ENCODE results near the gene EIF4B.
"Not testable (repeated sequence)": the region's sequence is repeated elsewhere in the genome, so short reads cannot be mapped to it uniquely, and the experiment has no call there.

The EIF4B gene

DNA sequence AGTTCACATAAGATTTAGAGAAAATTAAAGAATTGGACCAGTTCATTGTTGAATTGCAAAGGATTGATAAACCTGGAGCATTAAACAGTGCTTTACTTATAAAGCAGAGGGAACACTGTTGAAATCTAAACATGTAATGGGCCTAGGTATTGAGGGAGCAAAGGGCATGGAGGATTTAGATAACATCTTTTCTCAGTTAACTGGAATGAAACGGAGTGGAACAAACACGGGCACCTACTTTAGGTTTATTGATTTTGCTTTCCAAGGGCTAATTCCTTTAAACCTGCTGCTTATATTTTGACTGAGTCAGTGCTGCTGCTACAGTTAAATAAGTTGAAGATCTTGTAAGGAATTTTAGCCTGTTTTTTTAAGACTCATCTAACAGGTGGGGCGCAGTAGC lies 5.6 kb downstream of the EIF4B start:
- H4K20me1 ChIP-seq (ENCODE audit: insufficient read depth, low read length, poor library complexity, severe bottlenecking): peaks cover 91% of the 10 kb centered on the region
- TF ChIP-seq EZH2phosphoT487 (IDR thresholded peaks at IDR 0.05; ENCODE audit: borderline replicate concordance): no peak
- no peaks in the 10 kb centered on the region for H3K9me2 ChIP-seq (replicated peaks; ENCODE audit: low read depth, low read length)
- H3K27me3 ChIP-seq (ENCODE audit: insufficient read depth, low read length, poor library complexity, severe bottlenecking): no peaks in the 10 kb centered on the region
- H3F3A ChIP-seq (ENCODE audit: low read depth): 0 out of 2 replicates have a peak, but pooled peaks cover 3% of the 10 kb centered on the region
- peak overlapping the region; percentile 97 for H3K4me3 ChIP-seq (ENCODE audit: low read length, poor library complexity, severe bottlenecking)
- no peaks in the 10 kb centered on the region for H3K9me3 ChIP-seq (ENCODE audit: insufficient read depth, low read depth, low read length)
- H3K4me2 ChIP-seq (ENCODE audit: low read depth, low read length, poor library complexity, severe bottlenecking): peak overlapping the region; percentile 96
- peaks cover 100% of the 10 kb centered on the region for H3K79me2 ChIP-seq (ENCODE audit: insufficient read depth, low read length)
- peaks cover 23% of the 10 kb centered on the region for H3K36me3 ChIP-seq (ENCODE audit: insufficient read depth, low read length)
- no peak overlapping the region for H2AFZ ChIP-seq (ENCODE audit: low read length)
- peaks cover 60% of the 10 kb centered on the region for H3K4me1 ChIP-seq (ENCODE audit: insufficient read depth, low read length, poor library complexity, severe bottlenecking)
- H3K9ac ChIP-seq (ENCODE audit: low read depth, low read length, poor library complexity, severe bottlenecking): no peak overlapping the region

DNA sequence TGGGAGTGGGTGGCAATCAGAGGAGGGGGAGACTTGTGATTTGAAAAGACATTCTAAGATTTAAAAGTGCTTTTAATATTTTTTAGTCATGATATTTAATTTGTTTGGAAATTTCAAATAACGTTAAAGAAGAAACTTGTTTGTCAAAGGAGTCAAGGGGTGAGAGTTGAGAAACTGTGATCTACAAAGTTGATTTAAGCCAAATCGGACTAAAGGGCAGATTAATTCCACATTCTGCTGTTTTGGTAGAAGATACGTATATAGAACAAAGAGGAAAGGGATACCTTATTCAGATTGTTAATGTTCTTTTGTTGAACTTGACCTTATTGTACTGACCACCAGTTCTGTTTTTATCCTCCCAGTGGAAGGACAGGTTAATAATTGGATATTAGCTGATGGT lies 6.7 kb downstream of the EIF4B start:
- no peaks in the 10 kb centered on the region for H3K27me3 ChIP-seq (ENCODE audit: insufficient read depth, low read length, poor library complexity, severe bottlenecking)
- TF ChIP-seq, protein P1, sequence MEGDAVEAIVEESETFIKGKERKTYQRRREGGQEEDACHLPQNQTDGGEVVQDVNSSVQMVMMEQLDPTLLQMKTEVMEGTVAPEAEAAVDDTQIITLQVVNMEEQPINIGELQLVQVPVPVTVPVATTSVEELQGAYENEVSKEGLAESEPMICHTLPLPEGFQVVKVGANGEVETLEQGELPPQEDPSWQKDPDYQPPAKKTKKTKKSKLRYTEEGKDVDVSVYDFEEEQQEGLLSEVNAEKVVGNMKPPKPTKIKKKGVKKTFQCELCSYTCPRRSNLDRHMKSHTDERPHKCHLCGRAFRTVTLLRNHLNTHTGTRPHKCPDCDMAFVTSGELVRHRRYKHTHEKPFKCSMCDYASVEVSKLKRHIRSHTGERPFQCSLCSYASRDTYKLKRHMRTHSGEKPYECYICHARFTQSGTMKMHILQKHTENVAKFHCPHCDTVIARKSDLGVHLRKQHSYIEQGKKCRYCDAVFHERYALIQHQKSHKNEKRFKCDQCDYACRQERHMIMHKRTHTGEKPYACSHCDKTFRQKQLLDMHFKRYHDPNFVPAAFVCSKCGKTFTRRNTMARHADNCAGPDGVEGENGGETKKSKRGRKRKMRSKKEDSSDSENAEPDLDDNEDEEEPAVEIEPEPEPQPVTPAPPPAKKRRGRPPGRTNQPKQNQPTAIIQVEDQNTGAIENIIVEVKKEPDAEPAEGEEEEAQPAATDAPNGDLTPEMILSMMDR (conservative IDR thresholded peaks at IDR 0.05; ENCODE audit: low read length): no peak
- no peak for TF ChIP-seq EZH2phosphoT487 (IDR thresholded peaks at IDR 0.05; ENCODE audit: borderline replicate concordance)
- H3K36me3 ChIP-seq (ENCODE audit: insufficient read depth, low read length): peaks cover 33% of the 10 kb centered on the region
- H3K4me3 ChIP-seq (ENCODE audit: low read length, poor library complexity, severe bottlenecking): no peak overlapping the region
- no peaks in the 10 kb centered on the region for H3K9me3 ChIP-seq (ENCODE audit: insufficient read depth, low read depth, low read length)
- 0 out of 2 replicates have a peak, but pooled peaks cover 3% of the 10 kb centered on the region for H3F3A ChIP-seq (ENCODE audit: low read depth)
- no peak overlapping the region for H3K9ac ChIP-seq (ENCODE audit: low read depth, low read length, poor library complexity, severe bottlenecking)
- peaks cover 89% of the 10 kb centered on the region for H4K20me1 ChIP-seq (ENCODE audit: insufficient read depth, low read length, poor library complexity, severe bottlenecking)
- no peak overlapping the region for H2AFZ ChIP-seq (ENCODE audit: low read length)
- H3K79me2 ChIP-seq (ENCODE audit: insufficient read depth, low read length): peaks cover 100% of the 10 kb centered on the region
- no peaks in the 10 kb centered on the region for H3K9me2 ChIP-seq (replicated peaks; ENCODE audit: low read depth, low read length)
- H3K4me1 ChIP-seq (ENCODE audit: insufficient read depth, low read length, poor library complexity, severe bottlenecking): peaks cover 50% of the 10 kb centered on the region
- peak overlapping the region; percentile 17 for H3K4me2 ChIP-seq (ENCODE audit: low read depth, low read length, poor library complexity, severe bottlenecking)

DNA sequence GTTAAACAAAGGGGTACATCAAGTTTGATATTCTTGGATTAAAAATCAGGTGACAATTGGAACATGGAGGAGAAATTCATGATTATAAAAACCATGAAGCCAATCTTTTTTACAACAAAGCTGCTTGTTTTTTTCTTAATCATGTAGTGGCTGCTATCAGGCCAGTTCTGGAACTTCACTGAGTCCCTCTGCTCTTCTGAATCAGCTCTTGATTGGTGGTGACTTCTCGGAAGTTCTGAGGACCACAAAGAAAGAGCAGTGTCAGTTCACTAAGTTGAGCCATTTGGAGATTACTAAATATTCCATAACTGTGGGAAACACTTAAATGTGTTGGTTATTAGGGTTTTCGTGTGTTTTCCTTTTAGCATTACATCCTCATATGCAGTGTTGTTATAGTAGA lies 8.5 kb downstream of the EIF4B start:
- H4K20me1 ChIP-seq (ENCODE audit: insufficient read depth, low read length, poor library complexity, severe bottlenecking): peaks cover 77% of the 10 kb centered on the region
- no peak overlapping the region for H2AFZ ChIP-seq (ENCODE audit: low read length)
- no peaks in the 10 kb centered on the region for H3K9me3 ChIP-seq (ENCODE audit: insufficient read depth, low read depth, low read length)
- 0 out of 2 replicates have a peak, but pooled peaks cover 3% of the 10 kb centered on the region for H3F3A ChIP-seq (ENCODE audit: low read depth)
- peaks cover 83% of the 10 kb centered on the region for H3K79me2 ChIP-seq (ENCODE audit: insufficient read depth, low read length)
- H3K27me3 ChIP-seq (ENCODE audit: insufficient read depth, low read length, poor library complexity, severe bottlenecking): no peaks in the 10 kb centered on the region
- no peak overlapping the region for H3K4me3 ChIP-seq (ENCODE audit: low read length, poor library complexity, severe bottlenecking)
- H3K4me2 ChIP-seq (ENCODE audit: low read depth, low read length, poor library complexity, severe bottlenecking): no peak overlapping the region
- H3K4me1 ChIP-seq (ENCODE audit: insufficient read depth, low read length, poor library complexity, severe bottlenecking): peaks cover 32% of the 10 kb centered on the region
- TF ChIP-seq, protein P1 (conservative IDR thresholded peaks at IDR 0.05; ENCODE audit: low read length): no peak
- no peak for TF ChIP-seq EZH2phosphoT487 (IDR thresholded peaks at IDR 0.05; ENCODE audit: borderline replicate concordance)
- peaks cover 45% of the 10 kb centered on the region for H3K36me3 ChIP-seq (ENCODE audit: insufficient read depth, low read length)
- H3K9me2 ChIP-seq (replicated peaks; ENCODE audit: low read depth, low read length): no peaks in the 10 kb centered on the region
- H3K9ac ChIP-seq (ENCODE audit: low read depth, low read length, poor library complexity, severe bottlenecking): no peak overlapping the region

DNA sequence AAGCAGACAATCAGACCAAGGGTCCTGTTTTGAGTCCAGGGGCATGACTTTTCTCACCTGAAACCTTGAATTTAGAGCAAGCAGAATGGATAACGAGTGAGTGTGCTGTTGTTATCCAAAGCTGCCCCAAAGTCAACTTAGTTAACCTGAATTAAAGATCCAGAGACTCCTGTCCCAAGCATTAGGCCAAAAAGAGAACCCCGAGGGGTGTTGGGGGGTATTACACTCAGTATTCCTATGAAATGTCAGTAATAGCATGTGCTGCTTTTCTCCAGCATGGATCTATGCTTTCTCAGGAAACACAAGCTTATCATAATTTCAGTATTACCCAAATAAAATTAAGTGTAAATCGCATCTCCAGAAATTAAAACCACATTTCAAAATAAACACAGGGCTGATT lies 19.0 kb downstream of the EIF4B start:
- H3K27me3 ChIP-seq (ENCODE audit: insufficient read depth, low read length, poor library complexity, severe bottlenecking): no peaks in the 10 kb centered on the region
- H3K36me3 ChIP-seq (ENCODE audit: insufficient read depth, low read length): peaks cover 89% of the 10 kb centered on the region
- peaks cover 7% of the 10 kb centered on the region for H3K79me2 ChIP-seq (ENCODE audit: insufficient read depth, low read length)
- no peak overlapping the region for H3K4me3 ChIP-seq (ENCODE audit: low read length, poor library complexity, severe bottlenecking)
- H3K4me1 ChIP-seq (ENCODE audit: insufficient read depth, low read length, poor library complexity, severe bottlenecking): no peaks in the 10 kb centered on the region
- H4K20me1 ChIP-seq (ENCODE audit: insufficient read depth, low read length, poor library complexity, severe bottlenecking): peaks cover 18% of the 10 kb centered on the region
- no peak overlapping the region for H2AFZ ChIP-seq (ENCODE audit: low read length)
- H3F3A ChIP-seq (ENCODE audit: low read depth): no peaks in the 10 kb centered on the region
- no peak overlapping the region for H3K4me2 ChIP-seq (ENCODE audit: low read depth, low read length, poor library complexity, severe bottlenecking)
- no peak for TF ChIP-seq EZH2phosphoT487 (IDR thresholded peaks at IDR 0.05; ENCODE audit: borderline replicate concordance)
- TF ChIP-seq, protein P1 (conservative IDR thresholded peaks at IDR 0.05; ENCODE audit: low read length): no peak
- no peak overlapping the region for H3K9ac ChIP-seq (ENCODE audit: low read depth, low read length, poor library complexity, severe bottlenecking)
- H3K9me3 ChIP-seq (ENCODE audit: insufficient read depth, low read depth, low read length): no peaks in the 10 kb centered on the region
- no peaks in the 10 kb centered on the region for H3K9me2 ChIP-seq (replicated peaks; ENCODE audit: low read depth, low read length)

GRCh38 chr12:53027014-53027413 lies 20.8 kb downstream of the EIF4B start:
- H3K36me3 ChIP-seq (ENCODE audit: insufficient read depth, low read length): peaks cover 89% of the 10 kb centered on the region
- H3F3A ChIP-seq (ENCODE audit: low read depth): not testable (repeated sequence)
- H4K20me1 ChIP-seq (ENCODE audit: insufficient read depth, low read length, poor library complexity, severe bottlenecking): peaks cover 13% of the 10 kb centered on the region

More at GRCh38 chr12:53027014-53027413, 20.8 kb downstream of the EIF4B start:
- H3K9me2 ChIP-seq (replicated peaks; ENCODE audit: low read depth, low read length); H3K79me2 ChIP-seq (ENCODE audit: insufficient read depth, low read length); H3K4me1 ChIP-seq (ENCODE audit: insufficient read depth, low read length, poor library complexity, severe bottlenecking); H3K27me3 ChIP-seq (ENCODE audit: insufficient read depth, low read length, poor library complexity, severe bottlenecking); H3K4me2 ChIP-seq (ENCODE audit: low read depth, low read length, poor library complexity, severe bottlenecking); H3K4me3 ChIP-seq (ENCODE audit: low read length, poor library complexity, severe bottlenecking); H2AFZ ChIP-seq (ENCODE audit: low read length); H3K9me3 ChIP-seq (ENCODE audit: insufficient read depth, low read depth, low read length); H3K9ac ChIP-seq (ENCODE audit: low read depth, low read length, poor library complexity, severe bottlenecking): not testable (repeated sequence)
